Measurements from ENCODE around the gene THSD4.

DNA sequence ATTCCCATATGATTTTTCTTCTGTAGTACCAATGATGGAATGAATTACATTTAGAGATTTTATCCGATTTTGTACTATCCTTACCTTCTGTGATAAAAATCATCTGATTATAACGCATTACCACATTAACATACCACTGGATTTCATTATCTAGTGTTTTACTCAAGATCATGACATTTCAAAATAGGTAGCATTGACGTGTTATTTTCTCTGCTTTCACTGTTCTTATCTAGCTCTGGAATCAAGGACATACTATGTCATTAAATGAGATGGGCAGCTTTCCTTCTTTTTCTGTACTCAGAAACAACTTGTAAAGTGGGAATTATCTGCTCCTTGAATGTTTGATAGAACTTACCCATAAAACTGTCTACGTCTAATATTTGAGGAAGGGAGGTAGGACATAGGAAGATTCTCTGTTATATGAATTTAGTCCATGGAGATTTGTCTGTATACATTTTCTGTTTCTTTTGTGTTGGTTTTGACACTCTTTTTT lies 511.4 kb downstream of the THSD4 start:
- TF ChIP-seq CTCF (IDR thresholded peaks at IDR 0.05; ENCODE audit: low read depth, low read length), result no peak
- TF ChIP-seq EZH2phosphoT487 (IDR thresholded peaks at IDR 0.05; ENCODE audit: low read depth), result no peak

Data from OCI-LY3 (cell line).